ENCODE data around the gene TAS2R10.
"Not testable (repeated sequence)": the region's sequence is repeated elsewhere in the genome, so short reads cannot be mapped to it uniquely, and the experiment has no call there.

Gene TAS2R10

GRCh38 chr12:10826258-10826657 lies at the start of gene TAS2R10:
TSS of gene TAS2R10 (minus strand) at chr12:10826358. CDS start at chr12:10826269, 89 bp downstream.
- no peak for DNase-seq (ENCODE audit: low read depth in 2 of 2, low spot score in 1 of 2)

DNA sequence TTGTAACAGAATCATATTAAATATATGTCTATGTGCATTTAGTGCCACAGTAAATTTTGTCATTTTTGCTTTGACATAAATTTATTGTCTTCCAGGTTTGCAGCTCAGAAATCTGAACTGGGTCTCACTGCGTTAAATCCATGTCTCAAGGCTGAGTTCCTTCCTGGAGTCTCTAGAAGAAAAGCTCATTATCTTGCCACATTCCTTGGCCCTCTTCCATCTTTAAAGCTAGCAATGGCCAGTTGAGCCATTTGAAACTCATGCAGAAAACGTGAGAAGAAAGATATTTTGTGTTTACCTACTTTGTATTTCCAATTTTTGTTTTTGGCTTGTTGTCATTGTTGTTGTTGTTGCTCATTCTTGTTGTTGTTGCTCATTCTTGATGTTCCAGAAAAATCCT lies 47.2 kb upstream of the TAS2R10 start:
- DNase-seq (ENCODE audit: low read depth in 2 of 2, low spot score in 1 of 2): no peak

- DNase-seq (ENCODE audit: low read depth in 2 of 2, low spot score in 1 of 2): no peak
Measured at GRCh38 chr12:10867381-10867780, 41.2 kb upstream of the TAS2R10 start.

DNA sequence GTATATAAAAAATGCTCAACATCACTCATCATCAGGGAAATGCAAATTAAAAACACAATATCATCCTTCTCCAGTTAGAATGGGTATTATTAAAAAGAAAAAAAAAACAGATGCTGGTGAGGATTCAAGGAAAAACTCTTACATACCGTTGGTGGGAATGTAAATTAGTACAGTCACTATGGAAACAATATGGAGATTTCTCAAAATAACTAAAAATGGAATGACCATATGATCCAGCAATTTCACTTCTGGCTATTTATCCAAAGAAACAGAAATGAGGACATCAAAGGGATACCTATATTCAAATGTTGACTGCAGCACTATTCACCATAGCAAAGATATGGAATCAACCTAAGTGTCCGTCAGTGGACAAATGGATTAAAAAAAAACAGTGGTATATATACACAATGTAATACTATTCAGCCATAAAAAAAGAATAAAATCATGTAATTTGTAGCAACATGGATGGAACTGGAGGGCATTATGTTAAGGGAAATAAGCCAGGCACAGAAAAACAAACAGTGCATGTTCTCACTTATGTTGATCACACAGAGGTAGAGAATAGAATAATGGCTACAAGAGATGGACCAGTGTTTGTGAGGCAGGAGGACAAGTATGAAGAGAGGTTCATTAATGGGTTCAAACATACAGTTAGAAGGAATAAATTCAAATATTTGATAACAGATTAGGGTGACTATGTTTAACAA lies 37.5 kb upstream of the TAS2R10 start:
- no peak for DNase-seq (ENCODE audit: low read depth in 2 of 2, low spot score in 1 of 2)

DNA sequence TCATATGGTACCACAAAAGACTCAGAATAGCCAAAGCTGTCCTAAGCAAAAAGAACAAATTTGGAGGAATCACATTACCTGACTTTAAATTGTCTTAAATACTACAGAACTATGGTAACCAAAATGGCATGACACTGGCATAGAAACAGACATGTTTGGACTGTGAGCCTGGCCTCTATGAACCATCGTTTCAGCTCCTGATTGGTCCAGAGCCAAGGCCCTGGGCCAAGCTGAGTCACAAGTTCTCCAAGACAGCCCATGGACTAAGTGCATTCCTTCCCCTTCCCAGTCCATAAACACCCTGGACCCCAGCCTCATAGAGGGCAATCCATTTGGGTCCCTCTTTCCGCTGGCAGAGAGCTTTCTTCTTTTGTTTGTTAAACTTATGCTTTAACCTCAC lies 35.2 kb upstream of the TAS2R10 start:
- no peak for DNase-seq (ENCODE audit: low read depth in 2 of 2, low spot score in 1 of 2)

DNA sequence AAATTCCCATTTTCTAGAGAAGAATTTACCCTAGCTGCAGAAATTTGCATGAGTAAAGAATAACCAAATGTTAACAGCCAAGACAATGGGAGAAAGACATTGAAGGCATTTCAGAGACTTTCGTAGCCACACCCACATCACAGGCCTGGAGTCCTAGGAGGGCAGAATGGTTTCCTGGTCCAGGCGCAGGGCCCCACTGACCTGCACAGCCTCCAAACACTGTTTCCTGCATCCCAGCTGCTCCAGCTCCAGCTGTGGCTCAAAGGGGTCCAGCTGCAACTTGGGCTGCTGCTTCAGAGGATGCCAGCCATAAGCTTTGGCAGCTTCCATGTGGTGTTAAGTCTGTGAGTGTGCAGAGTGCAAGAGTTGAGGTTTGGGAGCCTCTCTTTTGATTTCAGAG lies 29.6 kb upstream of the TAS2R10 start:
- DNase-seq (ENCODE audit: low read depth in 2 of 2, low spot score in 1 of 2): no peak

DNA sequence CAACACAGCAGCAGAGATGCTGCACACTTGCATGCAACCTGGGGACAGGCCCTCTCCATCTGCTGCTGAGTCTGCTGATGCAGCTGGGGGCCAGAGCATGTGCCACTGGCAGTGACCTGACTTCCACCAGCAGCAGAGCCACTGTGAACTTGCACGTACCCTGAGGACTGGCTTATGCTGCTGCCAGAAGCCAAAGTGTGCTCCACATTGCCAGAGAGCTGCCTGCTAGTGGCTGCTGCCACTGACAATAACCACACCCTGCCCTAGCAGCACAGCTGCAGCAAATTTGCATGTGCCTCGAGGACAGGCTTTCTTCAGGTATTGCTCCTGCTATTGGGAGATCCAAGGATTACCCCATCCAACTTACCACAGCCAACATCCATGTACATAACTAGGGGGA lies 27.6 kb upstream of the TAS2R10 start:
- no peak for DNase-seq (ENCODE audit: low read depth in 2 of 2, low spot score in 1 of 2)

GRCh38 chr12:10851243-10851858 lies 25.2 kb upstream of the TAS2R10 start:
- DNase-seq (ENCODE audit: low read depth in 2 of 2, low spot score in 1 of 2): no peak

GRCh38 chr12:10849425-10849878 lies 23.3 kb upstream of the TAS2R10 start, which contains the start of gene PRR4:
TSS of gene PRR4 (minus strand) at chr12:10849475. CDS start at chr12:10849437, 38 bp downstream.
- no peak for DNase-seq (ENCODE audit: low read depth in 2 of 2, low spot score in 1 of 2)

DNA sequence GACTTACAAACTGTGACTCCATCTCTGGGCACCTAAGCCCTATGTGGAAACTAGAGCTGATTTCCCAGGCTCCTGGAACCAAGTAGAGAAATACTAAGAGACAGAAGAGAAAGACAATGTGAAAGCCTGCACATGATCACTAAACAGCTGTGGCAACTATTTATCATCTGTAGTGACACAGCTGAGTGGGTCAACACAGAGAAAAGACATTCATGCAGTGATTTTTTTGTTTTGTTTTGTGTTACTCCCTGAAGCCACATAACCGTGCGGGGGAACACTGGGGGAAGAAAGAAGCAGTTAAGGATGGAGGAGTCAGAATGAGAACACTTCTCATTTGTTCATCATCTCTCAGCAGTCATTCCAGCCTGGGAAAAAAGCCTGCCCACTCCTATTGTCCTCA lies 21.6 kb upstream of the TAS2R10 start:
- DNase-seq (ENCODE audit: low read depth in 2 of 2, low spot score in 1 of 2): no peak

GRCh38 chr12:10842862-10843261 lies 16.7 kb upstream of the TAS2R10 start:
- no peak for DNase-seq (ENCODE audit: low read depth in 2 of 2, low spot score in 1 of 2)

GRCh38 chr12:10838461-10838860 lies 12.3 kb upstream of the TAS2R10 start:
- DNase-seq (ENCODE audit: low read depth in 2 of 2, low spot score in 1 of 2): no peak

DNA sequence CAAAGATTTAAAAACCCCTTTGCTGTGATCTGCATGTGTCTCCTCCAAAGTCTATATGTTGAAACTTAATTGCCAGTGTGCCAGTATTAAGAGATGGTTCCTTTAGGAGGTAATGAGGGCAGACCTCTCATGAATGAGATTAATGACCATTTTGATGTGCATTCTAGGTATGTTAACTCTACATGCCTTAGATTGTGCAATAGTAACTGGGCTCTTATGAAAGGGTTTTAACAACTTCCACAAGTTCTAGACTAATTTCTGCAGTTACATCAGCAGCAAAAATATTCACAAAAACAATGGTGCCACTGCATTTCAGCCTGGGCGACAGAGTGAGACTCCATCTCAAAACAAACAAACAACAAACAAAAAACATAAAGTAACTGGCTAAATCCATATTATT lies 3.8 kb upstream of the TAS2R10 start:
- no peak for DNase-seq (ENCODE audit: low read depth in 2 of 2, low spot score in 1 of 2)

GRCh38 chr12:10824957-10825356 lies 1.2 kb downstream of the TAS2R10 start:
- DNase-seq (ENCODE audit: low read depth in 2 of 2, low spot score in 1 of 2): no peak

DNA sequence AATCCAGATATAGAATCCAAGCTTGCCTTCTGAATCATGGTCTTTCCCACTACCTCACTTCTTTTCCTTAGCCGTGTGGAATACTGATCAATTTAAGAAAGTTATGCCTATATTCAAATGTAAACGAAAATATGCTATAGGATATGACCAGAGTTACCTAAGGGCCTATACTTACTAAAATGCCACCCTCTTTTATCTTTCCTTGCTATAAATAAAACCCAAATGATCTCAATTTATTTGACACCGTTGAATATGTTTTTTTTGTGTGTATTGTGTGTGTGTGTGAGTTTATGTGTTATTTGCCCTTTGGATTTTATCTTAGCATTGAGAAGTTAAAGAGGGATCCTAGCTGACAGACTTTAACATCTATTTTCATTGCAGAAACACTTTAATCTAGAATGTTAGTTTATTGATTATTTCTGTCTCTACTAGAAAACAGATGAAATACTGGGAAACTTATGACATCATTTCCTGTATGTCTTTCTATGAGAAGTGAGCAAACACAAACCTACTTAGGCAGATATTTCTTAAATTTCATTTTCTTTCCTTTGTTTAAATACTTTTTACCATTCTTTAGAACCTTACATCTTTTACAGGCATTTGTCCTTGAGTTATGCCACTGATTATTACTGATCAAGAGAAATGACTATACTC lies 14.1 kb downstream of the TAS2R10 start:
- no peak for DNase-seq (ENCODE audit: low read depth in 2 of 2, low spot score in 1 of 2)

DNA sequence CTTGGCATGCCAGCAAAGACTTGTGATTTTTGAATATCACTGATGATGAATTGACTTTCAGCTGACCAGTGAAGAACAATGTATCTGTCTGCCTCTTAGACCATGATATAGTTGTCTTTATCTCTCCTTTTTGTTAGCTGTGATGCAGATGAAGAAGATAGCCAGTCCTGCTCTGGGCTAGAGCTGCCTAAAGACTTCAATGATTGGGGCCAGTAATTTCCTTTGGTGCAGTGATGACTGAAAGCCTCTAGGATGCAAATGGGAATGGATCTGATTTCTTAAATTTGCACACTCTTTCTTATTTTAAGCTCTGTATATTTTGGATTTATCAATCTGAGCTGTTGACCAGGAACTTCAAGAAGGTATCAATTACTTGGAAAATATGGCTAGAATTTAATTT lies 16.1 kb downstream of the TAS2R10 start, which contains the start of gene TAS2R9:
Gene TAS2R9 (minus strand): TSS at position 101 of the 400 bp plus-strand sequence. CDS start 93 bp downstream, at position 8.
- DNase-seq (ENCODE audit: low read depth in 2 of 2, low spot score in 1 of 2): no peak

GRCh38 chr12:10807186-10807585 lies 19.0 kb downstream of the TAS2R10 start, which contains the start of gene TAS2R8:
TSS of gene TAS2R8 (minus strand) at chr12:10807286. CDS start at chr12:10806980, 306 bp downstream.
- DNase-seq (ENCODE audit: low read depth in 2 of 2, low spot score in 1 of 2): no peak

- DNase-seq (ENCODE audit: low read depth in 2 of 2, low spot score in 1 of 2): no peak
Measured at GRCh38 chr12:10802587-10802986, 23.6 kb downstream of the TAS2R10 start, which contains the start of gene TAS2R7. TSS of gene TAS2R7 (minus strand) at chr12:10802627. CDS start at chr12:10802570, 57 bp downstream.

DNA sequence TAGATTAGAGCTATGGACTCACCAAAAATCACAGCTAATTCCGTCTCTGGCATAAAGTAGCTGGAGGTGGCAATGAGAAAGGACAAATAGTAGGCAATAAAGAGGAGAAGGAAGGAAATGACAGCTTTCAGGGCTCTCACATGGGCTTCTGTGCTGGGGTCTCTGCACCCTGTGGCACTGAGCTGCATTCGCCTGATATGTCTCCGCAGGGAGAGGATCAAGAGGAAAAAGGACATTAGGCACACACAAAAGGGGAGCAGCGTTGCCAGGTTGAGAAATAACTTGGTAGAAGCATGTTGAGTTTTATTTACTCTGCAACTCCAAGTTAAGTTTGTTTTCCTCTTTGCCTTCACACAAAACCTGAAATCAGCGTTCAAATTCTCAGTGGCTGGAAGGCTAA lies 24.4 kb downstream of the TAS2R10 start:
- DNase-seq (ENCODE audit: low read depth in 2 of 2, low spot score in 1 of 2): no peak

- DNase-seq (ENCODE audit: low read depth in 2 of 2, low spot score in 1 of 2): no peak
Measured at GRCh38 chr12:10794222-10794621, 31.9 kb downstream of the TAS2R10 start.

DNA sequence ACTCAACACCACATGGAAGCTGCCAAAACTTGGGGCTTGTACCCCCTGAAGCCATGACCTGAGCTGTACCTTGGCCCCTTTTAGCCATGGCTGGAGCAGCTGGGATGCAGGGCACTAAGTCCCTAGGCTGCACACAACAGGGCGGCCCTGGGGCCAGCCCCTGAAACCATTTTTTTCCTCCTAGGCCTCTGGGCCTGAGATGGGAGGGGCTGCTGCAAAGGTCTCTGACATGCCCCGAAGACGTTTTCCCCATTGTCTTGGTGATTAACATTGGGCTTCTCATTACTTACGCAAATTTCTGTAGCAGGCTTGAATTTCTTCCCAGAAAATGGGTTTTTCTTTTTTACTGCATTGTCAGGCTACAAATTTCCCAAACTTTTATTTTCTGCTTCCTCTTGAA lies 34.4 kb downstream of the TAS2R10 start:
- not testable (repeated sequence) for DNase-seq (ENCODE audit: low read depth in 2 of 2, low spot score in 1 of 2)

- no peak for DNase-seq (ENCODE audit: low read depth in 2 of 2, low spot score in 1 of 2)
Measured at GRCh38 chr12:10783252-10783651, 42.9 kb downstream of the TAS2R10 start.

Data from stimulated activated CD8-positive, alpha-beta memory T cell treated with anti-CD3 and anti-CD28 coated beads, Interleukin-4, amount 100 ng/mL, for 4 hours (primary cell).